GM12874 (cell line): Measurements from ENCODE around the gene NEO1.

ENCODE experiments used
- TF ChIP-seq, protein P1 (sequence below): IDR thresholded peaks from 2 replicates; pipeline ENCODE4 v1.5.1; 2011; ENCODE audit warnings: low read depth, mild to moderate bottlenecking, control low read depth, low read length, moderate library complexity; ENCODE audit not compliant: insufficient read depth

The NEO1 gene

DNA sequence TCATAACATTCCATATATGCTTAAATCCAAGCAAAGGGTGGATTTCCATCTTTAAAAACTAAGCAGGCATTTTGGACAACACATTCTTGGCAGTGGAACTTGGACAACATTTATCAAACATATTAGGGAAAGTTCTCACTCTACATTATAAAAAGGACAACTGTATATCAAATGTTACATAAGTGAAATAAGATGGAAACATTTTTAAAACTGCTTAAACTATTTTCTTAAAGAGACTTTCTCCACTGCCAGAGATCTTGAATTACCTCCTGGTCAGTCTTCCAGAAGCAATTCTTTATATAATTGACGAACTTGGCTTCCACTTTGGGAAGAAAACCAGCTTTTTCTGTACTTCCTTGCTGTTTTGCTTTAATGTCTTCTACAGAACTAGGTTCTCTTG is 109.3 kb downstream of the NEO1 start:
- TF ChIP-seq, protein P1, sequence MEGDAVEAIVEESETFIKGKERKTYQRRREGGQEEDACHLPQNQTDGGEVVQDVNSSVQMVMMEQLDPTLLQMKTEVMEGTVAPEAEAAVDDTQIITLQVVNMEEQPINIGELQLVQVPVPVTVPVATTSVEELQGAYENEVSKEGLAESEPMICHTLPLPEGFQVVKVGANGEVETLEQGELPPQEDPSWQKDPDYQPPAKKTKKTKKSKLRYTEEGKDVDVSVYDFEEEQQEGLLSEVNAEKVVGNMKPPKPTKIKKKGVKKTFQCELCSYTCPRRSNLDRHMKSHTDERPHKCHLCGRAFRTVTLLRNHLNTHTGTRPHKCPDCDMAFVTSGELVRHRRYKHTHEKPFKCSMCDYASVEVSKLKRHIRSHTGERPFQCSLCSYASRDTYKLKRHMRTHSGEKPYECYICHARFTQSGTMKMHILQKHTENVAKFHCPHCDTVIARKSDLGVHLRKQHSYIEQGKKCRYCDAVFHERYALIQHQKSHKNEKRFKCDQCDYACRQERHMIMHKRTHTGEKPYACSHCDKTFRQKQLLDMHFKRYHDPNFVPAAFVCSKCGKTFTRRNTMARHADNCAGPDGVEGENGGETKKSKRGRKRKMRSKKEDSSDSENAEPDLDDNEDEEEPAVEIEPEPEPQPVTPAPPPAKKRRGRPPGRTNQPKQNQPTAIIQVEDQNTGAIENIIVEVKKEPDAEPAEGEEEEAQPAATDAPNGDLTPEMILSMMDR, result no peak

DNA sequence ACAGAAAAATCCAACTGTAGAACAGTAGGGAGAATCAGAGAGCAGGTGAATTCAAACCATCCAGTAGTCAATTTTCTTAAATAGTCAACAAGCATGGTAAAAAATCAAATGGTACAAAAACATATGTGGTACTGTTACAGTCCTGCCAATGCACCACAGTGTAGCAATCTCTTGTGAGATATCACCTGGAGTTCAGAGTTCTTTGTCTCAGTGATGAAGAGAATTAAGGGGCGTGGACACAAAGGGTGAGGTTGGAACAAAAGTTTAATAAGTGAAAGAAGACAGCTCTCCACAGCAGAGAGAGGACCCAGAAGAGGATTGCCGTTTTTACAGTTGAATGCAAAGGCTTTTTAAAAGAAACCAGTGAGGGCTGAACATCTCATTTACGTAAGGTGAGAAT is 113.2 kb downstream of the NEO1 start:
- TF ChIP-seq, protein P1, result no peak

DNA sequence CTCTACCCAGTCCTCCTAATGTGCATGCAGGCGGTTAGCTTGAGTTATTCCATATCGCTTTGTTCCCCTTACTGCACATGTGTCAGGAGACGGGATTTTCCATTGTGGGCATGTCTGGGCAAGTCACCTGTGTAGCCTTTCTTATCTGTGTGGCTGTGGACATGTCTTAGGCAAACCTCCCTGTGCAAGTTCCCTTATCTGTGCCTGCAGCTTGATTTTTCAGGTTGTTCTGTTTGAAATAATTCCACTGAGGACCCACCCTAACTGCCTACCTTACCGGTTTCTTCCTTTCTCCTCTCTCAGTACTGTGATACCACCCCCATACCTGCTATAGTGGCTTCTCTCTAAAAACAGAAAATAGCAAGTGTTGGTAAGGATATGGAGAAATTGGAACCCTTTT is 113.6 kb downstream of the NEO1 start:
- TF ChIP-seq, protein P1, result no peak

DNA sequence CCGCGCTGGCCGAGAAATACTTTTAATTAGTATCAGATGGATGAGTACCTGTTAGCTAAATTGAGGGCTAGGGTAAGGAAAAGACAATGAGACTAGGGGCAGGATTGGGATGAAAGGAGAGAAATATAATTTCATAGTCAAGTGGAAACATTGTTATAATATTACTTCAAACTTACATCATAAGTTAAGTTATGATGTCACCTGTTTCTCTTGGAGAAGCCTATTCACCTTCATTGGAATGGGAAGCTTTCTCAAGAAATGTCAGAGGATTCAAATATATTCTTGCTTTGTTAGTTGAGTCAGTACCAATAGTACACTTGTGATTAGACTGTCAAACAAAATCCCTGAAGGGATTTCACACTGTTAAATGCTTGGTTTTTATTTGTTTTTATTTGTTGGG is 116.2 kb downstream of the NEO1 start:
- TF ChIP-seq, protein P1, result no peak

DNA sequence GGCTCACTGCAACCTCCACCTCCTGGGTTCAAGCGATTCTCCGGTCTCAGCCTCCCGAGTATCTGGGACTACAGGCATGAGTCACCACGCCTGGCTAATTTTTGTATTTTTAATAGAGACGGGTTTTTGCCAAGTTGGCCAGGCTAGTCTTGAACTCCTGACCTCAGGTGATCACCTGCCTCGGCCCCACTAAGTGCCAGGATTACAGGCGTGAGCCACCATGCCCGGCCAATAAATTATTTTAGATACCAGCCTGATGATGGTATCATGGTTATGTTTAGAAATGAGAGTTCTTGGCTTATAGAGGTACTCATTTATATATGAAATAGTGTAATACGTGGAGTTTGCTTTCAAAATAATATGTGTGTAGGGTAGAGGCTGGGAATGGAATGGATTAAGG is 119.4 kb downstream of the NEO1 start:
- TF ChIP-seq, protein P1, result no peak

DNA sequence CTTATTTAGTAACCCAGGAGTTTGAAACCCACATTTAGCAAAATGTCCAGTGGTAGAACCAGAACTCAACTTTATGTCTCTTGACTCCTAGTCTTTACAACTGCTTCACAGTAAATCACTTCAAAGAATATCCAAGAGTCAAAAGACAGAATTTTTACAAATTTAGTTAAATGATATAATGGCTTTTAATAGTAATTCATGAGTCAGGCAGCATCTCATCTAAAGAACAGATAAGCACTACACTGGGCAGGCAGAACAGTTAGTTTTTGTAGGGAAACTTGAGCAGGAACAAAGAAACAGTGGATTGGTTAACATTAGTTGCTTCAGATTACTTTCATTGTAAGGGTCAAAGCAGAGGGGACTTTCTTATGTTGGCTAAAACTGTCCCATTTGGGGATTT is 120.2 kb downstream of the NEO1 start:
- TF ChIP-seq, protein P1, result no peak

DNA sequence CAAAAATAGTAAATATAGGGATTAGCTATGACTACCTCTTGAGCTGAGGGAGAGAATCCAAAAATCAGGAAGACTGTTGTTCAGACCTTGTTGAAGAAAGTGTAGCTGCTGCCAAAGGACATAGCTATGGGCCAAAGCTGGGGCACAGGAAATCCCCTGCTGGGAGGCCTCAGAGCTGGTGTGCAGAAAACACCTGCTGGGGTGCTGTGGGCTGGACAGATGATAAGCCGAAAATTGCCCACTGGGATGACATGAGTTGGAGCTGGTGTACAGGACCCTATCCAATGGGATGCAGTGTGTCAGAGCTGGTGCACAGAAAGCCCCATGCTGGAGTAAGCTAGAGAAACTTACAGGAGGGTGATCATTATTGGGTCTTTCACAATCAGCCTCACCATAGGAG is 121.9 kb downstream of the NEO1 start:
- TF ChIP-seq, protein P1, result no peak

DNA sequence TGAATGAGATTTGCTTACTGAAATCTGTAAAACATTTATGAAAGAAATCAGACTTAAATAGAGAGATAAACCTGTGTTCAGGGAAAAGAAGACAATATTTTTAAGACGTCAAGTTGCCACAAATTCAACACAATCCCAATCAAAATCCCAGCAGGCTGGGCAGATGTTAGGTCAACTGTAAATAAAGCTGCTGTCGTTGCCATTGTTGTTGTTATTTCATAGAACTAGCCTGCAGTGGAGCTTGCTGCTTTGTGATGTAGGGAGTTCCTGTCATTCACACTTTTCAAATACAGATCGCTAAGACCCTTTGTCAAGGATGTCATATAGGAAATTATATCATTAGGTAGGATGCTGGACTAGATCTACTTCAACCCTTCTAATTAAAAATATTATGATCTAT is 123.1 kb downstream of the NEO1 start:
- TF ChIP-seq, protein P1, result no peak
